ENCODE results near the gene PDGFA. TPM values are rescaled to one million over a fixed set of nuclear protein-coding genes. Genes with fewer than 3 reads are reported as not detected.

Gene PDGFA
- total RNA-seq, 1 experiment from 2014 or later, result 129 TPM

DNA sequence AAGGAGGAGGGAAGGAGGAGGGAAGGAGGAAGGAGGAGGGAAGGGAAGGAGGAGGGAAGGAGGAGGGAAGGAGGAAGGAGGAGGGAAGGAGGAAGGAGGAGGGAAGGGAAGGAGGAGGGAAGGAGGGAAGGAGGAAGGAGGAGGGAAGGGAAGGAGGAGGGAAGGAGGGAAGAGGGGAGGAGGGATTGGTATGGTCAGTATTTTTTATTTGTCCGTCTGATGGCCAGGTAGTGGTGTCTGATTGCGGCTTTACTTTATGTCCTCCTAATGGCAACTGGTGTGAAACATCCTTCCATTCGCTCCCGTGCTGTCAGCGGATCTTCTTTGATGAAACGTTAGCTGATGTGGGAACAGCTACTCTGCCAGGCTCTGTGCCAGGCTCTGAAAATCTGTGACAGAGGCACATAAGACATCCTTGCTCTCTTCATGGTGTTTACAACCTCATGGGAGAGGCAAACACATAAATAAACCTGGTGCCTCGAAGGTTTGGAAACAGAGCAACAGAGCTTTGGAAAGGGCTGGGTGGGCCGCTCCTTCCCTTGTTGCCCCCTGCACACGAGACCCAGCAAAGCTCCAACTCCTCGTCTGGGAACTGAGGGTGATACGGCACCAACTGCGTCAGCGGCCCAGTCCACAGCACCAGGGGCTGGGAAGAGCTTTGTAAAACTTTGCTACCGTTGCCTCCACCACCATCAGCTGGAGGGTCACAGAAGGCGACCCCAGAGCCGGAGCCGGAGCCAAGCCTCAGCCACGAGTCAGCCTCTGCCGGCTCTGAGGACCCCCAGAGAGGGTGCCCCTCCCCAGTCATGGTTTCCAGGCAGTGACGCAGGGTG, 40.3 kb downstream of the PDGFA start (continued):
- TF ChIP-seq, protein P1, sequence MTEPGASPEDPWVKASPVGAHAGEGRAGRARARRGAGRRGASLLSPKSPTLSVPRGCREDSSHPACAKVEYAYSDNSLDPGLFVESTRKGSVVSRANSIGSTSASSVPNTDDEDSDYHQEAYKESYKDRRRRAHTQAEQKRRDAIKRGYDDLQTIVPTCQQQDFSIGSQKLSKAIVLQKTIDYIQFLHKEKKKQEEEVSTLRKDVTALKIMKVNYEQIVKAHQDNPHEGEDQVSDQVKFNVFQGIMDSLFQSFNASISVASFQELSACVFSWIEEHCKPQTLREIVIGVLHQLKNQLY (CRISPR knock-in tag; IDR thresholded peaks at IDR 0.05), result no peak
- no peak for TF ChIP-seq KAT7 (CRISPR knock-in tag; IDR thresholded peaks at IDR 0.05; ENCODE audit: borderline replicate concordance)
- no peak for TF ChIP-seq EMX1 (CRISPR knock-in tag; IDR thresholded peaks at IDR 0.05)

- Mint-ChIP-seq H3K4me1 (peaks cover 11% of the 10 kb centered on the region), H3K9me3 (peaks cover 19% of the 10 kb centered on the region), H3K27ac (no peak overlapping the region), H3K36me3 (peaks cover 2% of the 10 kb centered on the region), H3K27me3 (ENCODE audit: low read depth) (peaks cover 4% of the 10 kb centered on the region; the same call in 1 of the 2 replicates), H3K4me3 (no peak overlapping the region)
- DNase-seq (ENCODE audit: low spot score), result no peak
- POLR2A ChIA-PET, result no interaction called here
- TF ChIP-seq, protein P2, sequence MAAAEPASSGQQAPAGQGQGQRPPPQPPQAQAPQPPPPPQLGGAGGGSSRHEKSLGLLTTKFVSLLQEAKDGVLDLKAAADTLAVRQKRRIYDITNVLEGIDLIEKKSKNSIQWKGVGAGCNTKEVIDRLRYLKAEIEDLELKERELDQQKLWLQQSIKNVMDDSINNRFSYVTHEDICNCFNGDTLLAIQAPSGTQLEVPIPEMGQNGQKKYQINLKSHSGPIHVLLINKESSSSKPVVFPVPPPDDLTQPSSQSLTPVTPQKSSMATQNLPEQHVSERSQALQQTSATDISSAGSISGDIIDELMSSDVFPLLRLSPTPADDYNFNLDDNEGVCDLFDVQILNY (CRISPR knock-in tag; IDR thresholded peaks at IDR 0.05), result no peak
- TF ChIP-seq ATF3 (CRISPR knock-in tag; conservative IDR thresholded peaks at IDR 0.05) (no peak), ZNF263 (CRISPR knock-in tag; IDR thresholded peaks at IDR 0.05; ENCODE audit: low read depth) (no peak), IRF2 (CRISPR knock-in tag; IDR thresholded peaks at IDR 0.05; ENCODE audit: borderline replicate concordance, low read depth) (no peak), ZNF423 (CRISPR knock-in tag; IDR thresholded peaks at IDR 0.05) (no peak), ZNF396 (CRISPR knock-in tag; IDR thresholded peaks at IDR 0.05; ENCODE audit: borderline replicate concordance) (no peak), FOXK1 (CRISPR knock-in tag; IDR thresholded peaks at IDR 0.05) (no peak), CREB1 (CRISPR knock-in tag; IDR thresholded peaks at IDR 0.05) (no peak), JUN (CRISPR knock-in tag; IDR thresholded peaks at IDR 0.05) (no peak), ZNF317 (CRISPR knock-in tag; IDR thresholded peaks at IDR 0.05; ENCODE audit: borderline replicate concordance, low read depth) (no peak), ZNF416 (CRISPR knock-in tag; IDR thresholded peaks at IDR 0.05) (no peak), FOXP4 (CRISPR knock-in tag; IDR thresholded peaks at IDR 0.05) (no peak), GABPB1 (CRISPR knock-in tag; IDR thresholded peaks at IDR 0.05) (no peak), MYBL2 (CRISPR knock-in tag; IDR thresholded peaks at IDR 0.05) (no peak)
- ATAC-seq, result no peak
- CTCF ChIA-PET, result no interaction called here
These were observed 41.9 kb downstream of the PDGFA start for GRCh38 chr7:477626-478220.

GRCh38 chr7:476736-477360, 42.8 kb downstream of the PDGFA start:
- H3K36me3 Mint-ChIP-seq, result peaks cover 2% of the 10 kb centered on the region; the same call in 1 of the 2 replicates
- no peak overlapping the region for H3K4me3 Mint-ChIP-seq
- H3K27me3 Mint-ChIP-seq (ENCODE audit: low read depth), result no peaks in the 10 kb centered on the region
- H3K4me1 Mint-ChIP-seq, result peaks cover 11% of the 10 kb centered on the region
- CTCF ChIA-PET, result no interaction called here
- no peak overlapping the region for H3K27ac Mint-ChIP-seq
- peak; percentile 9 for DNase-seq (ENCODE audit: low spot score)
- POLR2A ChIA-PET, result no interaction called here
- ATAC-seq, result no peak
- H3K9me3 Mint-ChIP-seq, result peaks cover 10% of the 10 kb centered on the region
- TF ChIP-seq ARID4B (CRISPR knock-in tag; IDR thresholded peaks at IDR 0.05; ENCODE audit: borderline replicate concordance) (no peak), ESRRA (CRISPR knock-in tag; IDR thresholded peaks at IDR 0.05; ENCODE audit: borderline replicate concordance) (no peak), PRDM15 (CRISPR knock-in tag; IDR thresholded peaks at IDR 0.05) (no peak)
